ENCODE results near the gene MYL10.

GRCh38 chr7:101674439-101674838 is 45.3 kb upstream of the MYL10 start:
- TF ChIP-seq CTCF (IDR thresholded peaks at IDR 0.05) (no peak), POLR2A (IDR thresholded peaks at IDR 0.05) (no peak)
